Measurements from ENCODE around the gene YIF1B.
"Not testable (repeated sequence)": the region's sequence is repeated elsewhere in the genome, so short reads cannot be mapped to it uniquely, and the experiment has no call there.

DNA sequence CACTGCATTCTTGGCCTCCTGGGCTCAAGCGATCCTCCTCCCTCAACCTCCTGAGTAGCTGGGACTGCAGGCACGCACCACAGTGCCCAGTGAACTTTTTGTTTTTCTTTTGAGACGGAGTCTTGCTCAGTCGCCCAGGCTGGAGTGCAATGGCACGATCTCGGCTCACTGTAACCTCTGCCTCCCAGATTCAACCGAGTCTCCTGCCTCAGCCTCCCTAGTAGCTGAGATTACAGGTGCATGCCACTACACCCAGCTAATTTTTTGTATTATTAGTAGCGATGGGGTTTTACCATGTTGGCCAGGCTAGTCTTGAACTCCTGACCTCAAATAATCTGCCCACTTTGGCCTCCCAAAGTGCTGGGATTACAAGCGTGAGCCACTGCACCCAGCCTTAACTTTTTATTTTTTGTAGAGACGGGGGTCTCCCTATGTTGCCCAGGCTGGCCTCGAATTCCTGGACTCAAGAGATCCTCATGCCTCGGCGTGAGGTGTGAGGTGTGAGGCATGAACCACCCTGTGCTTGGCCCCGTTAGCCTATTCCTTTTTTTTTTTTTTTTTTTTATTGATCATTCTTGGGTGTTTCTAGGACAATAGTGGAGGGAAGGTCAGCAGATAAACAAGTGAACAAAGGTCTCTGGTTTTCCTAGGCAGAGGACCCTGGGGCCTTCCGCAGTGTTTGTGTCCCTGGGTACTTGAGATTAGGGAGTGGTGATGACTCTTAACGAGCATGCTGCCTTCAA lies 47.4 kb upstream of the YIF1B start:
- TF ChIP-seq, protein P1, sequence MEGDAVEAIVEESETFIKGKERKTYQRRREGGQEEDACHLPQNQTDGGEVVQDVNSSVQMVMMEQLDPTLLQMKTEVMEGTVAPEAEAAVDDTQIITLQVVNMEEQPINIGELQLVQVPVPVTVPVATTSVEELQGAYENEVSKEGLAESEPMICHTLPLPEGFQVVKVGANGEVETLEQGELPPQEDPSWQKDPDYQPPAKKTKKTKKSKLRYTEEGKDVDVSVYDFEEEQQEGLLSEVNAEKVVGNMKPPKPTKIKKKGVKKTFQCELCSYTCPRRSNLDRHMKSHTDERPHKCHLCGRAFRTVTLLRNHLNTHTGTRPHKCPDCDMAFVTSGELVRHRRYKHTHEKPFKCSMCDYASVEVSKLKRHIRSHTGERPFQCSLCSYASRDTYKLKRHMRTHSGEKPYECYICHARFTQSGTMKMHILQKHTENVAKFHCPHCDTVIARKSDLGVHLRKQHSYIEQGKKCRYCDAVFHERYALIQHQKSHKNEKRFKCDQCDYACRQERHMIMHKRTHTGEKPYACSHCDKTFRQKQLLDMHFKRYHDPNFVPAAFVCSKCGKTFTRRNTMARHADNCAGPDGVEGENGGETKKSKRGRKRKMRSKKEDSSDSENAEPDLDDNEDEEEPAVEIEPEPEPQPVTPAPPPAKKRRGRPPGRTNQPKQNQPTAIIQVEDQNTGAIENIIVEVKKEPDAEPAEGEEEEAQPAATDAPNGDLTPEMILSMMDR (IDR thresholded peaks at IDR 0.05; ENCODE audit: insufficient read depth, low read length, poor library complexity, severe bottlenecking): not testable (repeated sequence)
- not testable (repeated sequence) for TF ChIP-seq EZH2phosphoT487 (conservative IDR thresholded peaks at IDR 0.05; ENCODE audit: low read length)

Data from SU-DHL-6 (cell line).